Measurements from ENCODE around the gene MCU. TPM values are rescaled to one million over a fixed set of nuclear protein-coding genes. Genes with fewer than 3 reads are reported as not detected.

The MCU gene
- total RNA-seq, 1 donor = 42.7 TPM

- no peak overlapping the region for H3K27ac ChIP-seq (ENCODE audit: low read depth, low read length)
These were observed 198.1 kb downstream of the MCU start for GRCh38 chr10:72890086-72890485.

GRCh38 chr10:72893136-72893798 is 201.3 kb downstream of the MCU start, which contains the start of gene OIT3:
Gene OIT3, plus strand, starts transcription at chr10:72893739. Its CDS starts 60 bp downstream, at chr10:72893799.
- Histone ChIP-seq H3K4me1 (ENCODE audit: insufficient read depth, low read length) (no peaks in the 10 kb centered on the region), H4K20me1 (ENCODE audit: insufficient read depth, low read length) (no peaks in the 10 kb centered on the region), H2AFZ (ENCODE audit: low read length) (no peak within 1 kb of the TSS), H3K79me2 (ENCODE audit: insufficient read depth, low read length) (no peaks in the 10 kb centered on the region), H3K4me3 (ENCODE audit: insufficient read depth, low read length) (no peak within 1 kb of the TSS), H3K27ac (ENCODE audit: low read depth, low read length) (no peak within 1 kb of the TSS), H3K9me3 (ENCODE audit: low read depth, low read length) (no peaks in the 10 kb centered on the region), H3K4me2 (ENCODE audit: insufficient read depth, low read length) (no peak within 1 kb of the TSS), H3K36me3 (ENCODE audit: insufficient read depth, low read length) (peaks cover 3% of the 10 kb centered on the region), H3K27me3 (ENCODE audit: insufficient read depth, low read length) (no peaks in the 10 kb centered on the region)
- peak; percentile 61 for DNase-seq (ENCODE audit: insufficient read length, low spot score, missing footprints)
- no peak for TF ChIP-seq CTCF (IDR thresholded peaks at IDR 0.05; ENCODE audit: extremely low read depth, low read depth, low read length)

More at GRCh38 chr10:72890086-72890485, 198.1 kb downstream of the MCU start:
- no peak for DNase-seq (ENCODE audit: insufficient read length, low spot score, missing footprints)
- Histone ChIP-seq H3K4me1 (ENCODE audit: insufficient read depth, low read length) (no peaks in the 10 kb centered on the region), H3K36me3 (ENCODE audit: insufficient read depth, low read length) (peaks cover 13% of the 10 kb centered on the region), H3K79me2 (ENCODE audit: insufficient read depth, low read length) (no peaks in the 10 kb centered on the region), H3K4me3 (ENCODE audit: insufficient read depth, low read length) (no peak overlapping the region), H3K27me3 (ENCODE audit: insufficient read depth, low read length) (no peaks in the 10 kb centered on the region), H3K4me2 (ENCODE audit: insufficient read depth, low read length) (no peak overlapping the region), H3K9me3 (ENCODE audit: low read depth, low read length) (no peaks in the 10 kb centered on the region), H2AFZ (ENCODE audit: low read length) (no peak overlapping the region), H4K20me1 (ENCODE audit: insufficient read depth, low read length) (no peaks in the 10 kb centered on the region)
- no peak for TF ChIP-seq CTCF (IDR thresholded peaks at IDR 0.05; ENCODE audit: extremely low read depth, low read depth, low read length)

GRCh38 chr10:72895236-72895850 is 203.4 kb downstream of the MCU start:
- H3K27ac ChIP-seq (ENCODE audit: low read depth, low read length) = no peak overlapping the region
- DNase-seq (ENCODE audit: insufficient read length, low spot score, missing footprints) = no peak
- no peak overlapping the region for H2AFZ ChIP-seq (ENCODE audit: low read length)

More at GRCh38 chr10:72895236-72895850, 203.4 kb downstream of the MCU start:
- no peaks in the 10 kb centered on the region for H3K79me2 ChIP-seq (ENCODE audit: insufficient read depth, low read length)
- no peak overlapping the region for H3K4me2 ChIP-seq (ENCODE audit: insufficient read depth, low read length)
- no peaks in the 10 kb centered on the region for H3K9me3 ChIP-seq (ENCODE audit: low read depth, low read length)
- H3K36me3 ChIP-seq (ENCODE audit: insufficient read depth, low read length) = no peaks in the 10 kb centered on the region
- no peaks in the 10 kb centered on the region for H3K27me3 ChIP-seq (ENCODE audit: insufficient read depth, low read length)
- H3K4me1 ChIP-seq (ENCODE audit: insufficient read depth, low read length) = no peaks in the 10 kb centered on the region
- H3K4me3 ChIP-seq (ENCODE audit: insufficient read depth, low read length) = no peak overlapping the region
- no peak for TF ChIP-seq CTCF (IDR thresholded peaks at IDR 0.05; ENCODE audit: extremely low read depth, low read depth, low read length)
- no peaks in the 10 kb centered on the region for H4K20me1 ChIP-seq (ENCODE audit: insufficient read depth, low read length)

Data from osteoblast (primary cell).